ENCODE measurements around the gene MTFR1L.

Gene MTFR1L

DNA sequence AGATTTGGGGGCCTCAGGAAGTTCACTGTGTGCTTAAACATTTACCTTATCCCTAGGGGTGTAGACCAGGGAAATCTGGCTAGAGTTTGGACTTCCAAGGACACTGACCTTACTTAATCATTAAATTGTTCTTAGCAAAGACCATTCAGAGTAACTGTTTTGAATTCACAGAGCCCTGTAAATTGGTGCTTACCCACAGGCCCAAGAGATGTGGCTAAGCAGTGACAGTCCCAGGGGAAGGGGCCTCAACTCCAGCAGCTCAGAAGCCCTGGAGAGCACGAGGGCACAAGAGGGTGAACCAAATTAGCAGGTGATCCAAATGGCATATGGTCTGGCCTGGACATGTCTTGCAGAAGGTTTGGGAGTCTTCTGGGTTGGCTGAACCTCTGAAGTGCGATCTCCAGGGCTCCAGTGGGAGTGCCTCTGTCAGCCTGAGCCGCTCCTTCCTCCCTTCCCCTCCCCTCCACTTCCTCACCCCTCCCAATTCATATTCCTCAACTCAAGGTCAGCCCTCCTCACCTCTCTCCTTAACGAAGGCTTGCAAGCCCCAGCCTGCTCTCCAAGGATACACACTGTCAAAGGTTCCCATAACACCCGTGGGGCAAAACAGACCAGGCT, 51.4 kb downstream of the MTFR1L start:
- Histone ChIP-seq H3K27ac (ENCODE audit: insufficient read depth, low read length, poor library complexity, severe bottlenecking) (no peak overlapping the region), H3K9me3 (ENCODE audit: control insufficient read depth, low read length) (no peaks in the 10 kb centered on the region), H3K27me3 (replicated peaks; ENCODE audit: control insufficient read depth, insufficient read depth, low read length, poor library complexity, severe bottlenecking) (no peaks in the 10 kb centered on the region), H3K36me3 (ENCODE audit: control insufficient read depth, insufficient read depth, low read length) (no peaks in the 10 kb centered on the region), H3K4me1 (ENCODE audit: control insufficient read depth, insufficient read depth, low read length, poor library complexity, severe bottlenecking) (peaks cover 10% of the 10 kb centered on the region), H3K4me3 (ENCODE audit: insufficient read depth, low read depth, low read length, poor library complexity, severe bottlenecking) (no peak overlapping the region)
- DNase-seq = no peak

DNA sequence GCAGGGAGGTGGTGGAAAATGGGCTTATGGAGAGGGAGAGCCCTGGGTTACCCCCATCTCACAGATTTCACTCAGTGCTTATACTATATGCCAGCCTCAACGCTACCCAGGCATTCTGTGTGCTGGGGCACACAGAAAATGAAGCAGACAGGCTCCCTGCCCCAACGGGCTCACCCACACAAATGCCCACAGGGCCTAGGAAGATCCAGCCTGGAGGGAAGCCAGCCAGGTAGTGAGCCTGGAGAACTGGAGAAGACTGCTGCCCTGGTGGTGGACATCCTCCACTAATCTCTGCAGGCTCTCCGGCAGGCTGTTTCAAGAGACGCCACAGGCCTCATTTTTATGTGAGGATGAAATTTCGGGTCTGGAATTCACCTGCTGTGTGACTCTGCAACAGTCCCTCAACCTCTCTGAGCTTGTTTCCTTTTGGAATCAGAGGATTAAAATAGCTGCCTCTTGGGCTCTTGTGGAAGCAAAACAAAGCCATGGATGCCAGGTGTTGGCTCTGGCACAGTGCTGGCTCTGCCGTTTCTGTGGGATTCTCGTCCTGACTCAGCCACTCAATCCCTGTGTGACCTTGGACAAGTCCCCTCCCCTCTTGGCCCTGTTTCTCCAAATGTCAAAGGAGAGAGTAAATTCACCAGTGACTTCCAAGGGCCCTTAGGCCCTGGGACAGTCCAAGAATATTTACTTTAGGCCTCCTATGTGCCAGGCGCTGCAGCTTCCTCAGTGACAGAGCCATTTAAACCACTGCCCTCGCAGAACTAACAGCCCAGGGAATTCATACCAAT, 52.1 kb downstream of the MTFR1L start:
- Histone ChIP-seq H3K27ac (ENCODE audit: insufficient read depth, low read length, poor library complexity, severe bottlenecking) (no peak overlapping the region), H3K27me3 (replicated peaks; ENCODE audit: control insufficient read depth, insufficient read depth, low read length, poor library complexity, severe bottlenecking) (no peaks in the 10 kb centered on the region), H3K36me3 (ENCODE audit: control insufficient read depth, insufficient read depth, low read length) (no peaks in the 10 kb centered on the region), H3K4me1 (ENCODE audit: control insufficient read depth, insufficient read depth, low read length, poor library complexity, severe bottlenecking) (peaks cover 10% of the 10 kb centered on the region), H3K9me3 (ENCODE audit: control insufficient read depth, low read length) (no peaks in the 10 kb centered on the region), H3K4me3 (ENCODE audit: insufficient read depth, low read depth, low read length, poor library complexity, severe bottlenecking) (no peak overlapping the region)
- DNase-seq = no peak

DNA sequence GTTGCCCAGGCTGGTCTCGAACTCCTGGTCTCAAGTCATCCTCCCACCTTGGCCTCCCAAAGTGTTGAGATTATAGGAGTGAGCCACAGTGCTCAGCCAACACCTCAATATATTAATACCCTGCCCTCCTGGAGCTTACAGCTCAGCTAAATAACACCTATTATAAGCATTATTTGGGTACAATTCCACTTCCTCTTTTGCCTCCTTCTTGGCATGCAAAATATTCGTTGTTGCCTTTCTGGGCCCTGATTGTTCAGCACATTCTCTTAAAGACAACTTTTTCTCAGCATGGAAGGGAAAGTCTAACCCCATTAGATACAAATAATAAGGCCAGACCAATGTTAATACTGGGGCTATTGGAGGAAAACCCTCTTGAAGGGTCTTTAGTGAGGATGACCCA, 53.0 kb downstream of the MTFR1L start:
- no peaks in the 10 kb centered on the region for H3K36me3 ChIP-seq (ENCODE audit: control insufficient read depth, insufficient read depth, low read length)
- H3K27ac ChIP-seq (ENCODE audit: insufficient read depth, low read length, poor library complexity, severe bottlenecking) = no peak overlapping the region
- DNase-seq = no peak
- no peak overlapping the region for H3K4me3 ChIP-seq (ENCODE audit: insufficient read depth, low read depth, low read length, poor library complexity, severe bottlenecking)
- no peaks in the 10 kb centered on the region for H3K27me3 ChIP-seq (replicated peaks; ENCODE audit: control insufficient read depth, insufficient read depth, low read length, poor library complexity, severe bottlenecking)
- H3K9me3 ChIP-seq (ENCODE audit: control insufficient read depth, low read length) = no peaks in the 10 kb centered on the region
- peaks cover 10% of the 10 kb centered on the region for H3K4me1 ChIP-seq (ENCODE audit: control insufficient read depth, insufficient read depth, low read length, poor library complexity, severe bottlenecking)

DNA sequence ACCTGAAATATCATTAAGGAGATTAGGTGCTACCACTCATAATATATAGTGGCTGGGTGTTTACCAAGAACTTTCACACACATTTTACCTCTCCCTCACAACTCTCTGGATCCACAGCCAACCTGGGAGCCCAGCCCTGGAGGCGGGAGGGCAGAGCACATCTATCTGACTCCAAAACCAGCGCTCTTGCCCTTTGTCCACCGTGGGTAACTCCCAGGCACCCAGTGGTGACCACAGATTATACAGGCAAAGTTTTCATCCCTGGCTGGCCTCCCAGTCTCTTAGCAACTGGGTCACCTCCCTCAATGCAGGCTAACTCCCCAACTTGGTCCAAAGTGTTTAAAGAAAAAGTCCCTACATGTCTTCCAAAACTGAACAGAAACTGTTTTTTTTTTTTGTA, 53.4 kb downstream of the MTFR1L start:
- DNase-seq = no peak
- Histone ChIP-seq H3K36me3 (ENCODE audit: control insufficient read depth, insufficient read depth, low read length) (no peaks in the 10 kb centered on the region), H3K27ac (ENCODE audit: insufficient read depth, low read length, poor library complexity, severe bottlenecking) (no peak overlapping the region), H3K27me3 (replicated peaks; ENCODE audit: control insufficient read depth, insufficient read depth, low read length, poor library complexity, severe bottlenecking) (no peaks in the 10 kb centered on the region), H3K9me3 (ENCODE audit: control insufficient read depth, low read length) (no peaks in the 10 kb centered on the region), H3K4me1 (ENCODE audit: control insufficient read depth, insufficient read depth, low read length, poor library complexity, severe bottlenecking) (peaks cover 10% of the 10 kb centered on the region), H3K4me3 (ENCODE audit: insufficient read depth, low read depth, low read length, poor library complexity, severe bottlenecking) (no peak overlapping the region)

GRCh38 chr1:25874209-25874608, 54.5 kb downstream of the MTFR1L start:
- H3K4me3 ChIP-seq (ENCODE audit: insufficient read depth, low read depth, low read length, poor library complexity, severe bottlenecking) = no peak overlapping the region
- no peaks in the 10 kb centered on the region for H3K9me3 ChIP-seq (ENCODE audit: control insufficient read depth, low read length)
- H3K4me1 ChIP-seq (ENCODE audit: control insufficient read depth, insufficient read depth, low read length, poor library complexity, severe bottlenecking) = peaks cover 10% of the 10 kb centered on the region
- no peak overlapping the region for H3K27ac ChIP-seq (ENCODE audit: insufficient read depth, low read length, poor library complexity, severe bottlenecking)
- no peak for DNase-seq
- no peaks in the 10 kb centered on the region for H3K27me3 ChIP-seq (replicated peaks; ENCODE audit: control insufficient read depth, insufficient read depth, low read length, poor library complexity, severe bottlenecking)
- no peaks in the 10 kb centered on the region for H3K36me3 ChIP-seq (ENCODE audit: control insufficient read depth, insufficient read depth, low read length)

GRCh38 chr1:25874635-25875153, 54.9 kb downstream of the MTFR1L start:
- Histone ChIP-seq H3K9me3 (ENCODE audit: control insufficient read depth, low read length) (no peaks in the 10 kb centered on the region), H3K36me3 (ENCODE audit: control insufficient read depth, insufficient read depth, low read length) (no peaks in the 10 kb centered on the region), H3K4me3 (ENCODE audit: insufficient read depth, low read depth, low read length, poor library complexity, severe bottlenecking) (peak overlapping the region; percentile 68), H3K27me3 (replicated peaks; ENCODE audit: control insufficient read depth, insufficient read depth, low read length, poor library complexity, severe bottlenecking) (no peaks in the 10 kb centered on the region), H3K4me1 (ENCODE audit: control insufficient read depth, insufficient read depth, low read length, poor library complexity, severe bottlenecking) (peaks cover 10% of the 10 kb centered on the region), H3K27ac (ENCODE audit: insufficient read depth, low read length, poor library complexity, severe bottlenecking) (no peak overlapping the region)
- no peak for DNase-seq

DNA sequence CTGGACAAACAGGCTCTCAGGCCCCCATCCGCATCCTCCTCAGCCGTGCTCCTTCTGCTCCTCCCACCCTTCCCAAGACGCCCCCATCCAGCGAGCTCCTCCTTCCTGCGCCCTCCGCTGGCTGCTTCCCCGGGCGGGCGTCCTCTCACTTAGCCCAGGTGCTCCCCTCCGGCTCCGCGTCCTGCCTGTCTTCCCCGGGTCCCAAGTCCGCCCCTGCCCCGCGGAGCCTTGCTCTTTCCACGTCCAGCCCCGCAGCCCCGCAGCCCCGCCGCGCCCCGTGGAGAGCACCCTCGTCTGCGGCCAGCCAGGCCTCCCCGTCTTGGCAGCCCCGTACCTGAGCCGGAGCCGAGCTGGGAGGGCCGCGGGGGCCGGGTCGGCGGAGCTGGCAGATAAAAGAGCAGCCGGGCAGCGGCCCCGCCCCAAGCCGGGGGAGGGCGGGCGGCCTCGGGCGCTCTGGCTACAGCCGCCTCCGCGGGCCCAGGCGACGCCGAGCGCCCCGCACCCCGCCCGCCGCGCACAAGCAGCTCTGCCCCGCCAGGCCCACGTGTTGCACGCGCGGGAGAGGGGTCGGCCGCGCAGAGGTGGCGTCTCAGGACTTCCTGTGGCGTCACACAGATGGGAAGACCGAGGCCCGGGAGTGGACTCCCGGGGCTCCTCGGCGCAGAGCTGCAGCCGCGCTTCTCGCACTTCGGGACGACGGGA, 55.6 kb downstream of the MTFR1L start, which contains the start of gene PAQR7:
Gene PAQR7 (minus strand): TSS at position 555 of the 702 bp plus-strand sequence. CDS start 11,869 bp downstream, outside the sequence.
- Histone ChIP-seq H3K36me3 (ENCODE audit: control insufficient read depth, insufficient read depth, low read length) (no peaks in the 10 kb centered on the region), H3K27me3 (replicated peaks; ENCODE audit: control insufficient read depth, insufficient read depth, low read length, poor library complexity, severe bottlenecking) (no peaks in the 10 kb centered on the region), H3K27ac (ENCODE audit: insufficient read depth, low read length, poor library complexity, severe bottlenecking) (peak within 1 kb of the TSS; percentile 25), H3K9me3 (ENCODE audit: control insufficient read depth, low read length) (no peaks in the 10 kb centered on the region), H3K4me1 (ENCODE audit: control insufficient read depth, insufficient read depth, low read length, poor library complexity, severe bottlenecking) (peaks cover 10% of the 10 kb centered on the region), H3K4me3 (ENCODE audit: insufficient read depth, low read depth, low read length, poor library complexity, severe bottlenecking) (peak within 1 kb of the TSS; percentile 68)
- DNase-seq = peak; percentile 29 to 49 (median 44)

GRCh38 chr1:25875856-25876692, 56.3 kb downstream of the MTFR1L start:
- Histone ChIP-seq H3K27ac (ENCODE audit: insufficient read depth, low read length, poor library complexity, severe bottlenecking) (peak overlapping the region; percentile 11), H3K27me3 (replicated peaks; ENCODE audit: control insufficient read depth, insufficient read depth, low read length, poor library complexity, severe bottlenecking) (no peaks in the 10 kb centered on the region), H3K36me3 (ENCODE audit: control insufficient read depth, insufficient read depth, low read length) (no peaks in the 10 kb centered on the region), H3K9me3 (ENCODE audit: control insufficient read depth, low read length) (no peaks in the 10 kb centered on the region), H3K4me3 (ENCODE audit: insufficient read depth, low read depth, low read length, poor library complexity, severe bottlenecking) (peak overlapping the region; percentile 68), H3K4me1 (ENCODE audit: control insufficient read depth, insufficient read depth, low read length, poor library complexity, severe bottlenecking) (peaks cover 10% of the 10 kb centered on the region)
- no peak for DNase-seq

DNA sequence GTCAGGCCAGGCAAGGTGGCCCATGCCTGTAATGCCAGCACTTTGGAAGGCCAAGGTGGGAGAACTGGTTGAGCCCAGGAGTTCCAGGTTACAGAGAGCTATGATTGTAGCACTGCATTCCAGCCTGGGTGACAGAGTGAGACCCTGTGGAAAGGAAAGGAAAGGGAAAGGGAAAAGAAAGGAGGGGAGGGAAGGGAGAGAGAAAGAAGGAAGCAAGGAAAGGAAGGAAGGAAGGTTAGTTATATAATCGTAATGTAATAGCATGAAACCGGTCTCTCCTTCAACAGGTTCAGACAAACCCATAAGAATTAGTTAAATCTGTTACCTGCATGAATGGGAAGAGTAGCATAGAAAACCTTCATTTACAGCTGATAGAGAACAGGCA, 56.9 kb downstream of the MTFR1L start:
- no peaks in the 10 kb centered on the region for H3K27me3 ChIP-seq (replicated peaks; ENCODE audit: control insufficient read depth, insufficient read depth, low read length, poor library complexity, severe bottlenecking)
- H3K4me3 ChIP-seq (ENCODE audit: insufficient read depth, low read depth, low read length, poor library complexity, severe bottlenecking) = no peak overlapping the region
- H3K9me3 ChIP-seq (ENCODE audit: control insufficient read depth, low read length) = no peaks in the 10 kb centered on the region
- DNase-seq = no peak
- no peak overlapping the region for H3K27ac ChIP-seq (ENCODE audit: insufficient read depth, low read length, poor library complexity, severe bottlenecking)
- H3K36me3 ChIP-seq (ENCODE audit: control insufficient read depth, insufficient read depth, low read length) = no peaks in the 10 kb centered on the region
- H3K4me1 ChIP-seq (ENCODE audit: control insufficient read depth, insufficient read depth, low read length, poor library complexity, severe bottlenecking) = peaks cover 10% of the 10 kb centered on the region

Measured in effector memory CD4-positive, alpha-beta T cell (primary cell).